HG02571 (cell line): ENCODE measurements around the gene TMEM54.

ENCODE experiments used
- ATAC-seq: cut with Tn5 transposase; IDR thresholded peaks from one replicate; pipeline ENCODE4 v1.9.1; 2021; ENCODE audit warnings: mild to moderate bottlenecking, moderate library complexity; ENCODE audit not compliant: unreplicated experiment

TMEM54 gene

DNA sequence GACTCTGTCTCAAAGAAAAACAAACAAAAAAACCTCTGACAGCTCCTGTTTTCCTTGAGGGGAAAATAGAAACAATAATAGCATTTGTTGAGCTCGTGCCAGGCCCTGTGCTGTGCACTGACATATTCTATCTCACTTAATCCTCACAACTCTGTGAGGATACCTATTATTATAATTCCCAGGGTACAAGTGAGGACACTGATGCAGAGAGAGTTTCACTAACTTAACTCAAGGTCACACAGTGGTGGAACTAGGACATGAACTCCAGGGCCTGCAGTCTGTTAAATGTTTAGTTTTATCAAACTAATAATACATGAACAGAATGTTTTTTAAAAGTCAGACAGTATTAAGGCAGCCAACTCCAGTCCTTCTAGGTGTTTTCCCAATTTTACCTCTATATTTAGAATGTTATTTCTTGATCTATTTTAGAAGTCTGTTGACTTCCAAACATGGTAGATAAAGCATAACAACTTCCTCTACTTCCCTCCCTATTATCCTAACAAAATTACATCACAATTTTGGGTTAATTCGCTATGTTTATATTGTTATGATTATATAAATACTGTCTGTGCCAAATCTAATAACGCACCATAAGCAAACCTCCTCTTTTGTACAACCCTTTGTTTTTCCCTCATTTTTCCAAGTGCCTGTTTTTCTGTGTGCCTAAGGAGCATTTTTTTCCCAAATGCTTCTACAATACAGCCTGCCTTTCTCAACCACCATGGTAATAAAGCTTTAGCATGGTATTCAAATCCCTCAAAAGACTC, 35.4 kb downstream of the TMEM54 start:
- ATAC-seq: no peak

GRCh38 chr1:32864375-32865019, 36.7 kb downstream of the TMEM54 start:
- no peak for ATAC-seq

GRCh38 chr1:32863881-32864245, 37.3 kb downstream of the TMEM54 start:
- ATAC-seq: no peak

DNA sequence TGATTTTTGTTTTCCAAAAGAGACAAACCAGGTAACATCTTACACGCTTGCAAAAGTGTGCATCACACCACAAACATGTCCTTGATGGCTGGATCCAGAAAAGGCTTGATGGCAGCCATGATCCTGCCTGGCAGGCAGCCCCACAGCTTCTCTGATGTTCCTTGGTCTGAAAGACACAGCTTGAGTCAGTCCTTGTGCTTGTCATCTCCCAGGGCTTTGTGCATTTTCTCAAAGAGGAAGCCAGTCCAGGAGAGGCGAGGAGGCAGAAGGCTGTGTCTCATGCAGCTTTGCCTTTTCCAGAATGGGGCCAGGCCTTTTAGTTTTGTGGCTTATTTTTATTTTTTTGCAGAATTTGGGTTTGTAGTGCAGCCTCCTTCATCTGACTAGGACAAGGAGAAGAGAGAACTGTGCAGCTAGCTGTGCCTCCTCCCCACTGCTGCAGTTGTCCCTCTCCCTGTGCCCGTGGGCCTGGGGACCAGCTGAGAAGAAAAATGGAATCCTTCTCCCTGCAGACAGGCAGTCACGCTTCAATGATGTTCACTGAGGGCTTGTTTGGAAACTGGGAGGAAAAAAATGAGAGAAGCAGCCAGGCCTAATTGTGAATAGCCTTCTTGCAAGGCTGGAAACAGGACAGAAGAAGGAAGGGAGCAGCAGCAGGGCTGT, 37.8 kb downstream of the TMEM54 start:
- ATAC-seq: no peak

GRCh38 chr1:32861904-32862695, 39.1 kb downstream of the TMEM54 start:
- no peak for ATAC-seq

- no peak for ATAC-seq
Observed at GRCh38 chr1:32860566-32860965, 40.6 kb downstream of the TMEM54 start.

DNA sequence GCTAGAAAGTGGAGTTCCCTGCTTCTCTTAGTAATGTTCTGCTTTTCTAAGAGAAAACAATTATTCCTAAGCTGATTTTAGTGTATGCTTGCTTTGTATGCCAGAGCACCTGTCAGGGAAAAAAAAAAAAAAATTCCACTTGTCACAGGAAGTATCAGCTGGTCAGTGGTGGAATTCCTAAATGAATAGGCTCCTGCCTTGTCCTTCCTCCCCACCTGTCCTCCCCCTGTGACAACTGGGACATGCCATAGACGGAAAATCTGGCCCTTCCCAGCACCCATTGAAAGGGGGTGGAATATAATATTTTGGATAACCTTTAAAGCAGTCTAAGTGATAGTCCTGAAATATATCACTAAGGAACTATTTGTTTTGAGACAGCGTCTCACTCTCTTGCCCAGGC, 41.3 kb downstream of the TMEM54 start:
- ATAC-seq: no peak

DNA sequence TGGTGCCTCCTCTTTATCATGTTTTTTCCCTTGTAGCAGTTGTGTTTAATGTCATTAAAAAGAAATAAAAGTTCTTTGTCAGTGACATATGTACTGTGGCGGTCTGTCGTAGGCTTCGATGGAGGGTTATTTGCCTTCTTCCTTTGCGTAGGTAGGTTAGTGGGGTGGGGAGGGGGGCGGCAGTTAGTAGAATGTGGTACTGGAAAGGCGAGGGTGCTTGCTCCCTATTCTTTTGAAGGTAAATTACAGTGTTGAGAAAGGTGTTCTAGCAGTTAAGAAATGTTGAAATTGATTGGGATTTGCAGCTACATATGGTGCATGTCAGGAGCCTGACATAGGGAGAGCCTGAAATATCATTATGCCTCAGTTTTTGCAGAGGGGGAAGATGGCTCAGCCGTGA, 42.4 kb downstream of the TMEM54 start:
- no peak for ATAC-seq

GRCh38 chr1:32858136-32858535, 43.1 kb downstream of the TMEM54 start:
- no peak for ATAC-seq

GRCh38 chr1:32855861-32856617, 45.1 kb downstream of the TMEM54 start:
- no peak for ATAC-seq

DNA sequence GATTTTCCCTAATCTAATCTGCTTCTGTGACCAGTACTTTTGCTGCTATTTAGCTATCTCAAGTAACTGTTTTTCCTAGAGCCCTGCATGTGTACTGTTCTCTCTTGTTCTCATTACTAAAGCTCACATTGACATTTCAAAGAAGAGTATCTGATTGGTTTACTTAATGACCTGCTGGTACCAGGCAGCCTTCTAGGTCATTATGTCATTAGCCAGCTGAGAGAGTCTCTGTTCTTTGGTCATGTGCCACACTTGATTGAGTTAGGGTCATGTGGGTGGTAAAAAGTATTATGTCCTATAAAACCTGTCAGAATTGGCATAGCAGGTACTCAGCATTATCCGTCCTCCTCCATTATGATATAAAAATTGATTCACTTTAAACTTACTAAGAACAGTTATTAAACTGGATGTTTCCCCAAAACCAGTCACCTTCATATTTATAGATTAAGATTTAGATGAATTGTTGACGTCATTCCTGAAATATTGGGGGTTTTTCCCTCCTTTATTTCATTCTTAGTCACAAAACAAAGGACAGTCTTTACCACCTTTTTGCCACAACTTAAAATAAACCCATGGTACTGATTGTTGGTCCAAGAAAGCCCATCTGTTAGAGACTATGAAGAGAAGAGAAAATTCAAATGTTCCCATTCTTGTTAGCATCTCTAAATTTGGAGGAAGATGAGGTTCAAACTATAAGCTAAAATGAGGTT, 52.7 kb downstream of the TMEM54 start:
- ATAC-seq: no peak
